ENCODE results near the gene POU5F1.

The POU5F1 gene

DNA sequence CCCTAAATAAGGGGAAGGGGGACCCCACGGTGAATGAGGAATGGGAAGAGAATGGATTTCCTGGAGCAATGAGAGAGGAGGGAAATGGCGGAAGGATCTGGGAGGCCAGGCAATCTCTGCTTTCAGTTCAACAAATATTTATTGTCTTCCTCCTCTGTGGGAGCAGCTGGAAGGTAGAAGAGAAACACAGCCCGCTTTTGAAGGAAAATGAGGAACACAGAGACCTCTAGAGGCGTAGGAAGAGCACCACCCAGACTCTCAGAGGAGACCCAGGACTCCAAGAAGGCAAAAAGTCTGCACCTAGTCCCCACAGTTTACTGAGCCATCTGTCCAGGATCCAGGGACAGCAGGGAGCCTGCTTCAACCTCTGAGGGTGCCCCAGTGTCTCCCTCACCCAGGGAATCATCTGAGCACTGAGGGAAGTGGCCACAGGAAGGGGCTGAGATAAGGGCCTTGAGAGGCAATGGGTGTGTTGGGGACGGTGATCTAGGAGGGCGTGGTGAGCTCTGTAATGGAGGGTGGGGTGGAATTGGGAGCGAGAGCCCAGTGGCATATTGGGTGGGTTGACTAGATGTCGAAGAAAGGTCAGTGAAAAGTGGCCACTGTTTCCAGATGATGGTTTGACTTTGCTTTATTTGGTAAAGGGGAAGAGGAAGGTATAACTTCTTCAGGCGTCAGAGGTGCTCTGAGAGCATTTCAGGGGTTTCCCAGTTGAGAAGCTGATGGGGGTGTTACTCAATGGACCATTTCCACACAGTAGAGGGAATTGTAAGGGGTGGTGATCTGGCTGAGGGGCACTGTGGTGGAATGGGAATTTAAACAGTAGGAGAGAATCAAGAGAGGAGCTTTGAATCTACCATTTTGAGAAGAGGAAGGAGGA lies 55.3 kb downstream of the POU5F1 start:
- DNase-seq (ENCODE audit: low read depth, low spot score) = no peak

DNA sequence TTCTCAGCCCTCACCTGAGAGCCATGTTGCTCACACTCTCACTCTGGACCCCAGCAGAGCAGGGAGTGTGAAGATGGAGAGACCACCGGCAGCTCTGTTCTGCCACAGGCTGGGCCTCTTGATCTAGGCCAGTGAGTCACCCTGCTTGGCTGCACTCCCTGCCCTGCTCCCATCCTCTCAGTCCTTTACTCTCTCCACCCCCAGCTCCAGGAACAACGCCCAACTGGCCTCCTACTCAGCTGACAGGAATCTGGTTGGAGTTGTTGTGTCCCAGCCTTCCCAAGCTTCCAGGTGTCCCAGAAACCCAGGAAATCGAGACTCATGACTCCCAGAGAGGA lies 56.0 kb downstream of the POU5F1 start, which contains the start of gene PSORS1C1:
Gene PSORS1C1 (plus strand): TSS at position 260 of the 338 bp plus-strand sequence. CDS start 14,833 bp downstream, outside the sequence.
- DNase-seq (ENCODE audit: low read depth, low spot score) = peak; percentile 60
